Stimulated activated memory B cell treated with anti-CD40 and anti-IgM and Interleukin-4, amounts not matched to agents 10 μg/mL and 1 μg/mL and 100 μg/mL, for 72 hours (primary cell): ENCODE data around the gene BEST1.

Experiments
- ATAC-seq: fragments of 150-1000 bp; cut with Tn5 transposase; 2 replicates; pipeline ENCODE4 v1.10.0; 2021
- H3K27ac Mint-ChIP-seq: one replicate; pipeline ENCODE4 v1.8.0; 2022; ENCODE audit warnings: mild to moderate bottlenecking, mixed read lengths
- H3K27me3 Mint-ChIP-seq: one replicate; pipeline ENCODE4 v1.8.0; 2022; ENCODE audit warnings: mixed read lengths
- H3K36me3 Mint-ChIP-seq: one replicate; pipeline ENCODE4 v1.8.0; 2022; ENCODE audit warnings: mixed read lengths
- H3K4me1 Mint-ChIP-seq: one replicate; pipeline ENCODE4 v1.8.0; 2022; ENCODE audit warnings: mixed read lengths
- H3K4me3 Mint-ChIP-seq: one replicate; pipeline ENCODE4 v1.8.0; 2022; ENCODE audit warnings: mild to moderate bottlenecking, moderate library complexity, mixed read lengths
- H3K9me3 Mint-ChIP-seq: one replicate; pipeline ENCODE4 v1.8.0; 2022; ENCODE audit warnings: mixed read lengths

The BEST1 gene

GRCh38 chr11:61950035-61950547 is at the start of gene BEST1:
Gene BEST1 (plus strand): TSS chr11:61950351. CDS start chr11:61951807, 1,456 bp downstream.
- Mint-ChIP-seq H3K9me3 (no peaks in the 10 kb centered on the region), H3K36me3 (no peaks in the 10 kb centered on the region), H3K4me1 (peaks cover 15% of the 10 kb centered on the region), H3K4me3 (no peak within 1 kb of the TSS), H3K27me3 (peaks cover 9% of the 10 kb centered on the region), H3K27ac (no peak within 1 kb of the TSS)
- no peak for ATAC-seq

DNA sequence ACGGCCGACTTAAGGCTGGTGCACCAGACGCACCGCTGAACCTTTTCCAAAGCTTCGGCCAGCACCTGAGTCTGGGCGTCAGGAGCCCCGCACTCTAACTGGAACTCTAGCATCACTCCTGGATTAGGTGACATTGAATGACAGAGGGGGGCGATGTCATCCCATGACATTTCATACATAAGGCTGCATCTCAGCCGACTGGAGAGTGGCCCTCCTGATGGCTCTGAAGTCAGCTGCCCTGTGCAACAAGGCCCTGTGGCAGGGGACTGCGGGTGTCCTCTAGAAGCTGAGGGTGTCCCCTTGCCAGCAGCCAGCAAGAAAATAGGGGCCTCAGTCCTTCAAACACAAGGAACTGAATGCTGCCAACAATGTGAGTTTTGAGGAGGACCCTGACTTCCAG is 48.8 kb upstream of the BEST1 start:
- Mint-ChIP-seq H3K4me3 (no peak overlapping the region), H3K27ac (no peak overlapping the region), H3K27me3 (no peaks in the 10 kb centered on the region), H3K9me3 (no peaks in the 10 kb centered on the region), H3K4me1 (peaks cover 26% of the 10 kb centered on the region), H3K36me3 (no peaks in the 10 kb centered on the region)
- no peak for ATAC-seq

DNA sequence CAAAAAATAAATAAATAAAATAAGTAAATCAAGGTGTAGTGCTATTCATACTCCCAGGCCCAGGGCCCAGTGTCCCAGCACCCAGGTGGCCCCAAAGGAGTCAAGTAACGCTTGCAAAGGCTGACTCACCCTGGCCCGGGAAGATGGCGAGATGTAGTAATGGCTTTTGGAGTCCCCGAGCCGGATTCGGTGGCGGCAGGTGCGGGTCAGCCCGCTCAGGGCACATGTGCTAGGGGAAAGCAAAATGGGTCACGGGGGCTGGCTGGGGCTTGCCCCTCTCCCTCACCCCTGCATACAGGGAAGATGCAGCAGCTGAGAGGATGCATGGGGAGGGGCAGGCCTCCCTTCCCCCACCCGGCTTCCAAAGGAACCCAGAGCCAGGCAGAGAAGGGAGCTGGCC is 47.8 kb upstream of the BEST1 start:
- Mint-ChIP-seq H3K4me3 (no peak overlapping the region), H3K27ac (no peak overlapping the region), H3K36me3 (no peaks in the 10 kb centered on the region), H3K9me3 (no peaks in the 10 kb centered on the region), H3K4me1 (peaks cover 20% of the 10 kb centered on the region), H3K27me3 (no peaks in the 10 kb centered on the region)
- ATAC-seq: no peak

- no peak overlapping the region for H3K4me3 Mint-ChIP-seq
- no peaks in the 10 kb centered on the region for H3K9me3 Mint-ChIP-seq
- no peaks in the 10 kb centered on the region for H3K36me3 Mint-ChIP-seq
- H3K4me1 Mint-ChIP-seq: peaks cover 7% of the 10 kb centered on the region
- no peaks in the 10 kb centered on the region for H3K27me3 Mint-ChIP-seq
- no peak for ATAC-seq
- H3K27ac Mint-ChIP-seq: no peak overlapping the region
Measured at GRCh38 chr11:61903845-61904244, 46.3 kb upstream of the BEST1 start.

DNA sequence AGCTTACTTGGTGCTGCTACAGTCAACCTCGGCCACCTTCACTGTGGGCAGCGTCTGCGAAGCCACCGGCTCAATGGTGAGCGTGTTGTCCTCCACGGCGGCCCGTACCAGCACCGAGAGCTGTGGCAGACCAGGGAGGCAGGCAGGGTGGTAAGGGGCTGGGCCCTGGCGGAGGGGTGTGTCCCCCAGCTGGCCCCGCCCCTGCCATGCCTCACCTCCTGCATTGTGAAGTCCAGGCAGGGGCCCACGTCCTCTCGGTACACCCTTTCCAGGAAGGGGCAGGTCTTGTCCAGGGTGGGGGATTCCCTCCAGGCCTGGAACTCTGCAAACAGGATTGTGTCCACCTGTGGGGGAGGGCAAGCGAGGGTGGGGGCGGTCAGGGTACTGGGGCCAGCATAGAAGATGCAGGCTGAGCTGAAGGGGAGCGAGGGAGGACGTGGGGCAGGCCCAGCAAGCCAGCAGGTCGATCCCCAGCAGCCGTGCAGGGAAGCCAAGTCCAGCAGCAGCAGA is 45.6 kb upstream of the BEST1 start:
- no peak for ATAC-seq

GRCh38 chr11:61905067-61905696 is 45.0 kb upstream of the BEST1 start:
- Mint-ChIP-seq H3K27ac (no peak overlapping the region), H3K4me1 (no peaks in the 10 kb centered on the region), H3K27me3 (no peaks in the 10 kb centered on the region), H3K36me3 (no peaks in the 10 kb centered on the region), H3K4me3 (no peak overlapping the region), H3K9me3 (no peaks in the 10 kb centered on the region)
- ATAC-seq: no peak

More for the DNA sequence above, 45.6 kb upstream of the BEST1 start:
- H3K4me3 Mint-ChIP-seq: no peak overlapping the region
- H3K36me3 Mint-ChIP-seq: no peaks in the 10 kb centered on the region
- H3K9me3 Mint-ChIP-seq: no peaks in the 10 kb centered on the region
- no peaks in the 10 kb centered on the region for H3K4me1 Mint-ChIP-seq
- H3K27me3 Mint-ChIP-seq: no peaks in the 10 kb centered on the region
- no peak overlapping the region for H3K27ac Mint-ChIP-seq

DNA sequence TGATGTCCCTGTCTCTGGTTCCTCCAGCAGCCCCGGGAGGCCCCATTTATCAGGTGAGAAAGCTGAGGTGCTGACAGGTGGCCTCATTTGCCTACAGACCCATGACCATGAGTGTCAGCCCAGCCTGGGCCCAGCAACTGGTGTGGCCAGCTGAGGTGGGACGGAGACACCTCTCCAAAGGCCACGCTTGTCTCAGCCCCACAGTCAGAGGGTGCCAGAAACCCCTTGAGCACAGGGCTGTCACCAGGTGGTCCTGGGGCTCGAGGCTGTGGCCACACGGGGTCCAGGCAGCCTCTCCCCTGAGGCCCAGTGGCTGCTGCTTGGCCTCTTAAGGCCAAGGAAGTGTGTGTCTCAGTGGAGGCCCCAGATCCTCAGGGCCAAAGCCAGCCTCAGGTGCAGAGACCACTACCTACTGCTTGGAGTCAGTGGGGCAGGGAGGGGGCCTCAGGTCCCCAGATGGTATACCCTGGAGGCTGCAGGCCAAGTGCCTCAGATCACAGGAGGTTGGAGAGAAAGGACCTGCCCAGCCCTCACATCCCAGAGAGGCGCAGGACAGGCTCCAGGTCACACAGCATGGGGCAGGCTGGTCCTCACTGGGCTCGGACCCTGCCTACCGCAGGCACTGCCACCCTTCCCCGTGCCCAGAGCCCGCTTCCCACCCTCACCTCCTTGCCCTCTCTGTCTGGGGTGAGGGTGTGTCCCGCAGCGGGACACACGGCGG is 44.2 kb upstream of the BEST1 start:
- ATAC-seq: peak; percentile 4
- no peaks in the 10 kb centered on the region for H3K36me3 Mint-ChIP-seq
- H3K9me3 Mint-ChIP-seq: no peaks in the 10 kb centered on the region
- H3K27ac Mint-ChIP-seq: no peak overlapping the region
- no peaks in the 10 kb centered on the region for H3K27me3 Mint-ChIP-seq
- H3K4me1 Mint-ChIP-seq: no peaks in the 10 kb centered on the region
- no peak overlapping the region for H3K4me3 Mint-ChIP-seq

DNA sequence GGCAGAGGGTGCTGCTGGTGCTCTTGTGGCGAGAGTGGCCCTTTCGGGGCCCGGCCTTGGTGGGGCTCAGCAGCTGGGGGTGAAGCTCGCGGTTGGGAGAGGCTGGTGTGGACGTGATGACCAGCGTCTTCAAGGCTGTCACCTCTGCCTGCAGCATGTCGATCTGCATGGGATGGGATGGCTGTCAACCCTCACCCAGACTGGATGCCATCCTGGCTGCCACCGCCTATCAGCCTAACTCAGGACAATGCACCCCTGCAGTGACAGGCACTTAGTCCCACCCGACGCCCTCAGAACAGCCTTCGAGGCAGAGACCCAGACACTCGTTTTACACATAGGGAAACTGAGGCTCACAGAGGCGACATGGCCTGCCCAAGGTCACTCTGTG is 43.6 kb upstream of the BEST1 start:
- ATAC-seq: no peak
- H3K4me3 Mint-ChIP-seq: no peak overlapping the region
- H3K4me1 Mint-ChIP-seq: no peaks in the 10 kb centered on the region
- H3K27ac Mint-ChIP-seq: no peak overlapping the region
- H3K36me3 Mint-ChIP-seq: no peaks in the 10 kb centered on the region
- H3K9me3 Mint-ChIP-seq: no peaks in the 10 kb centered on the region
- peaks cover 3% of the 10 kb centered on the region for H3K27me3 Mint-ChIP-seq

- Mint-ChIP-seq H3K4me3 (no peak overlapping the region), H3K27ac (no peak overlapping the region), H3K36me3 (no peaks in the 10 kb centered on the region), H3K4me1 (peaks cover 1% of the 10 kb centered on the region), H3K27me3 (peaks cover 11% of the 10 kb centered on the region), H3K9me3 (no peaks in the 10 kb centered on the region)
- ATAC-seq: no peak
Measured at GRCh38 chr11:61907282-61907681, 42.9 kb upstream of the BEST1 start.

DNA sequence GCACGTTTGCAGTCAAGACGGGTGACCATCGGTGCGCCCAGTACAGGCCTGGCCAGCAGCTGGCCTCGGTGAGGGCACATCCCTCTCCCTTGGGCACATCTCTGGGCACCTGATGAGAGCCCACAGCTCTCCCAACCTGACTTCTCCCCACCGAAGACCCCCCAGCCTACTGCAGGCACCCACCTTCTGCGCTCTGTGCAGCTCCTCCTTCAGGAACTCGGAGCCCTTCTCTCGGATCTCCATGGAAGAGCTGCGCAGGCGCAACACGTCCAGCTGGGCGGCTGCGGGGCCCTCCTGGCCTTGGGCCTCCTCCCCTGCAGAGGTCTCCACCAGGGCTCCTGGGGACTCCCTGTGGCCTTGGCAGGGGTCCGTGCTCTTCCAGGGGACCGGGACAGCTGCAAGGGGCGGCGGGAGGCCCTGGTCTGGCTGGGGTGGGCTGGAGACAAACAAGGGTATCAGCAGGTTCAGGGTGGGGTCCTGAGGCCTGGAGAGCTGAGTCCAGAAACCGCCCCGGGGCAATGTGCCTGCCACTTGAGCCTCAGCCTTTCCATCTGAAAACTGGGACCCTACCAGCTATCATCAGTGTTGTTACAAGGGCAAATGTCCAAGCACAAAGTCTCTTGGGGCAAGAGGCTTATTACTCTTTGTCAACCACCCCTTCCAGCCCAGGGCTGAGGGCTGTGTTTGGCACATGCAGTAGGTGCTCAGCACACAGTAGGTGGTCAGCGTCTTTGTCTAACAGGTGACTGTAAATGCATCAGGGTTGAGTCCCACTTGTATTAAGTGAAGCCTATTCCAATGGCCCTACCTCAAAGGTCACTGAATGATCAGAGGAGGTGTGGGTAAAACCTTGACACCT is 42.1 kb upstream of the BEST1 start:
- Mint-ChIP-seq H3K27ac (no peak overlapping the region), H3K4me3 (no peak overlapping the region), H3K9me3 (no peaks in the 10 kb centered on the region), H3K27me3 (peaks cover 19% of the 10 kb centered on the region), H3K36me3 (no peaks in the 10 kb centered on the region), H3K4me1 (peaks cover 9% of the 10 kb centered on the region)
- ATAC-seq: no peak

DNA sequence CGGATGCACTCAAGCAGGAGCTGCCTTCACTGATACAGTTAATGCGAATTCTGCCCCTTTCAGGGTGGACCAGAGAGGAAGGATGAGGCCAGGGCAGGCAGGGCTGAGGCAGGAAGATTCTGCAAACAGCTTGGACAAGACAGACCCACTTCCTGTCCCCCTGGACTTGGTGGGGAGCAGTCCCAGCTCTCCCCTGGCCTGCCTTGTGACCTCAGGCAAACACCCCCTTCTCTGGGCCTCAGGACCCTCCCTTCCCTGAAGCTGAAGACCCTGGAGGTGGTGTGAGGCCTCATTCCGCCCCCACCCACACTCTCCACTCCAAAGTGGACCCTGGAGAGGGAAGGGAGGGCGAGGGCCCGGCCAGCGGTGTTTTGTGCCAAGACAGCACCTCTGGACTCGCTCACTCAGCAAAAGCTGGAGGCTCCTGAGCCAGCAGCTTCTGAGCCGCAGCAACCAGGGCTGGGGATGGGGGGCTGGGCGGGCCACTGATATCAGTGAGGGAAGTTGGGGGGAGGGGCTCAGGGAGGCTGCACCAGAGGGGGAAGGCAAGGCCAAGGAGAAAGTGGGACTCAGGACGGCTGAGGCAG is 41.3 kb upstream of the BEST1 start:
- H3K9me3 Mint-ChIP-seq: no peaks in the 10 kb centered on the region
- H3K27me3 Mint-ChIP-seq: peaks cover 23% of the 10 kb centered on the region
- H3K27ac Mint-ChIP-seq: no peak overlapping the region
- H3K4me3 Mint-ChIP-seq: no peak overlapping the region
- H3K36me3 Mint-ChIP-seq: no peaks in the 10 kb centered on the region
- H3K4me1 Mint-ChIP-seq: peaks cover 10% of the 10 kb centered on the region
- no peak for ATAC-seq

GRCh38 chr11:61910187-61911127 is 39.7 kb upstream of the BEST1 start:
- no peak for ATAC-seq
- H3K27me3 Mint-ChIP-seq: peaks cover 39% of the 10 kb centered on the region
- no peaks in the 10 kb centered on the region for H3K36me3 Mint-ChIP-seq
- peaks cover 10% of the 10 kb centered on the region for H3K4me1 Mint-ChIP-seq
- no peaks in the 10 kb centered on the region for H3K9me3 Mint-ChIP-seq
- no peak overlapping the region for H3K27ac Mint-ChIP-seq
- H3K4me3 Mint-ChIP-seq: no peak overlapping the region

GRCh38 chr11:61911128-61911700 is 38.9 kb upstream of the BEST1 start:
- no peaks in the 10 kb centered on the region for H3K9me3 Mint-ChIP-seq
- no peaks in the 10 kb centered on the region for H3K36me3 Mint-ChIP-seq
- peaks cover 10% of the 10 kb centered on the region for H3K4me1 Mint-ChIP-seq
- no peak overlapping the region for H3K4me3 Mint-ChIP-seq
- H3K27ac Mint-ChIP-seq: no peak overlapping the region
- H3K27me3 Mint-ChIP-seq: peaks cover 45% of the 10 kb centered on the region
- no peak for ATAC-seq
